ENCODE results near the gene KDM2B. TPM values are rescaled to one million over a fixed set of nuclear protein-coding genes. Genes with fewer than 3 reads are reported as not detected.

Gene KDM2B
- total RNA-seq, 4 donors from 2014 or later = 20.7 to 26.3 (median 23.9) TPM

GRCh38 chr12:121405211-121405610 lies 175.6 kb downstream of the KDM2B start:
- Histone ChIP-seq H3K36me3 (peaks cover 0 to 69% (median 0%) of the 10 kb centered on the region in 3 donors), H3K4me1 (peaks cover 4 to 26% (median 14%) of the 10 kb centered on the region in 3 donors), H3K9me3 (no peaks in the 10 kb centered on the region), H3K27ac (no peak overlapping the region), H3K27me3 (no peaks in the 10 kb centered on the region), H3K4me3 (no peak overlapping the region)
- intact Hi-C loops (cut with DNase I) = no loop called here
- DNase-seq = no peak
- WGBS, 2 donors = 97 to 100% methylated on average over 2 of the region's 2 CpGs
- TF ChIP-seq CTCF (IDR thresholded peaks at IDR 0.05) = no peak
- no peak for TF ChIP-seq POLR2A (IDR thresholded peaks at IDR 0.05)

DNA sequence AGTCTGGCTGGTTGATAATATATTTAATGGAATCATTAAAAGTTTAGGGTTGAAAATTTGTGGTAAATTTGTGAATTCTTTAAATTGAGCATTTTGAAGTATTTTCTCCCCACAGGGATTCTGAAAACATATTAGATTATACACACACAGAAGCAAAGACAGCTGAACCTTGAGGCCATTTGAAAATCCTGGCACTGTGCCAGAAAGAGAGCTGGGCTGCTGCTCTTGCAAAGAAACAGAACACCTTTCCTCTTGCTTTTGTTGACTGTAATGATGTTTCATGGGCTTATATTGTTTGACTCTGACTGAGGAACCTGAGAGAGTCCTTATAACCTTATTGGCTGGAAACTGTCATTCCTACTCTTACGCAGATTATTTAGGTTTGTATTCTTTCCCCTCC lies 176.1 kb downstream of the KDM2B start:
- WGBS, 2 donors = 93 to 100% methylated on average over 1 of the region's 1 CpG
- no peak for DNase-seq
- H3K4me1 ChIP-seq = peaks cover 4 to 26% (median 14%) of the 10 kb centered on the region in 3 donors
- intact Hi-C loops (cut with DNase I) = no loop called here
- peaks cover 0 to 68% (median 0%) of the 10 kb centered on the region in 3 donors for H3K36me3 ChIP-seq
- TF ChIP-seq POLR2A (IDR thresholded peaks at IDR 0.05) = no peak
- TF ChIP-seq CTCF (IDR thresholded peaks at IDR 0.05) = no peak
- no peaks in the 10 kb centered on the region for H3K27me3 ChIP-seq
- H3K9me3 ChIP-seq = no peaks in the 10 kb centered on the region
- no peak overlapping the region for H3K27ac ChIP-seq
- H3K4me3 ChIP-seq = no peak overlapping the region

- Histone ChIP-seq H3K27me3 (no peaks in the 10 kb centered on the region), H3K27ac (no peak overlapping the region), H3K9me3 (no peaks in the 10 kb centered on the region), H3K4me3 (no peak overlapping the region), H3K36me3 (peaks cover 0 to 58% (median 0%) of the 10 kb centered on the region in 3 donors), H3K4me1 (peaks cover 4 to 34% (median 20%) of the 10 kb centered on the region in 3 donors)
- WGBS, 2 donors = 93 to 95% methylated on average over 5 of the region's 5 CpGs
- intact Hi-C loops (cut with DNase I) = no loop called here
- no peak for DNase-seq
- TF ChIP-seq CTCF (IDR thresholded peaks at IDR 0.05) = no peak
- no peak for TF ChIP-seq POLR2A (IDR thresholded peaks at IDR 0.05)
These were observed 177.1 kb downstream of the KDM2B start for GRCh38 chr12:121403721-121404120.

GRCh38 chr12:121400332-121401139 lies 180.3 kb downstream of the KDM2B start:
- Histone ChIP-seq H3K36me3 (peaks cover 0 to 26% (median 0%) of the 10 kb centered on the region in 3 donors), H3K4me3 (peak overlapping the region; percentile 73 to 98 (median 87)), H3K27ac (peak overlapping the region; percentile 89 to 99 (median 95)), H3K9me3 (no peaks in the 10 kb centered on the region), H3K4me1 (peaks cover 4 to 35% (median 22%) of the 10 kb centered on the region in 3 donors), H3K27me3 (no peaks in the 10 kb centered on the region)
- no peak for DNase-seq
- WGBS, 2 donors = 2% methylated on average over 17 to 33 of the region's 48 CpGs
- intact Hi-C loops (cut with DNase I) = no loop called here
- TF ChIP-seq CTCF (IDR thresholded peaks at IDR 0.05) (no peak), POLR2A (IDR thresholded peaks at IDR 0.05) (no peak)

Measured in esophagus squamous epithelium (tissue), 5 donors.